Measurements from ENCODE around the gene HAPLN1. TPM values are rescaled to one million over a fixed set of nuclear protein-coding genes. Genes with fewer than 3 reads are reported as not detected.

Gene HAPLN1
- total and polyA plus RNA-seq, 4 donors = 0.03 to 1.5 (median 0.15) TPM

GRCh38 chr5:83721953-83722901 lies 1.6 kb upstream of the HAPLN1 start:
- WGBS, 2 donors = 4 to 5% methylated on average over 66 to 72 of the region's 72 CpGs
- no peak overlapping the region for H3K27ac ChIP-seq (ENCODE audit: low read depth in 1 of 2, low read length in 1 of 2)
- H3K4me1 ChIP-seq (ENCODE audit: control insufficient read depth in 5 of 5, insufficient read depth in 5 of 5, low read length in 5 of 5) = peaks cover 0 to 13% (median 0%) of the 10 kb centered on the region in 5 donors
- peak; percentile 84 to 88 (median 85) for DNase-seq
- peak; percentile 44 for ATAC-seq (ENCODE audit: insufficient read depth, low FRiP score)
- peak overlapping the region; percentile 54 for H3K4me3 ChIP-seq
- TF ChIP-seq CTCF (IDR thresholded peaks at IDR 0.05; ENCODE audit: control extremely low read depth, extremely low read depth) = peak; percentile 20
- peak overlapping the region; percentile 52 to 58 for H3K9ac ChIP-seq (ENCODE audit: insufficient read depth in 1 of 2, low read length in 2 of 2)
- H3K9me3 ChIP-seq (ENCODE audit: control insufficient read depth in 4 of 4, insufficient read depth in 3 of 4, low read length in 3 of 4) = no peaks in the 10 kb centered on the region
- peaks cover 0 to 12% (median 0%) of the 10 kb centered on the region in 3 donors for H3K27me3 ChIP-seq (ENCODE audit: control insufficient read depth in 3 of 3, insufficient read depth in 3 of 3, low read length in 2 of 3)
- H3K36me3 ChIP-seq (ENCODE audit: control insufficient read depth in 4 of 4, insufficient read depth in 4 of 4, low read length in 4 of 4) = no peaks in the 10 kb centered on the region

- Histone ChIP-seq H3K4me3 (no peak overlapping the region), H3K36me3 (ENCODE audit: control insufficient read depth in 4 of 4, insufficient read depth in 4 of 4, low read length in 4 of 4) (no peaks in the 10 kb centered on the region), H3K4me1 (ENCODE audit: control insufficient read depth in 5 of 5, insufficient read depth in 5 of 5, low read length in 5 of 5) (peaks cover 0 to 13% (median 0%) of the 10 kb centered on the region in 5 donors), H3K9me3 (ENCODE audit: control insufficient read depth in 4 of 4, insufficient read depth in 3 of 4, low read length in 3 of 4) (no peaks in the 10 kb centered on the region), H3K9ac (ENCODE audit: insufficient read depth in 1 of 2, low read length in 2 of 2) (no peak overlapping the region), H3K27ac (ENCODE audit: low read depth in 1 of 2, low read length in 1 of 2) (no peak overlapping the region), H3K27me3 (ENCODE audit: control insufficient read depth in 3 of 3, insufficient read depth in 3 of 3, low read length in 2 of 3) (peaks cover 0 to 12% (median 0%) of the 10 kb centered on the region in 3 donors)
- WGBS, 2 donors = 77 to 84% methylated on average over 2 of the region's 2 CpGs
- ATAC-seq (ENCODE audit: insufficient read depth, low FRiP score) = no peak
- no peak for DNase-seq
- TF ChIP-seq CTCF (IDR thresholded peaks at IDR 0.05; ENCODE audit: control extremely low read depth, extremely low read depth) = no peak
Observed at GRCh38 chr5:83718936-83719495, 1.6 kb downstream of the HAPLN1 start.

GRCh38 chr5:83718195-83718825 lies 2.3 kb downstream of the HAPLN1 start:
- H3K4me3 ChIP-seq = no peak overlapping the region
- peak; percentile 64 for TF ChIP-seq CTCF (IDR thresholded peaks at IDR 0.05; ENCODE audit: control extremely low read depth, extremely low read depth)
- DNase-seq (peak; percentile 52 to 87 (median 83)), ATAC-seq (ENCODE audit: insufficient read depth, low FRiP score) (peak; percentile 39)
- no peak overlapping the region for H3K9ac ChIP-seq (ENCODE audit: insufficient read depth in 1 of 2, low read length in 2 of 2)
- no peak overlapping the region for H3K27ac ChIP-seq (ENCODE audit: low read depth in 1 of 2, low read length in 1 of 2)
- no peaks in the 10 kb centered on the region for H3K36me3 ChIP-seq (ENCODE audit: control insufficient read depth in 4 of 4, insufficient read depth in 4 of 4, low read length in 4 of 4)
- peaks cover 0 to 12% (median 0%) of the 10 kb centered on the region in 3 donors for H3K27me3 ChIP-seq (ENCODE audit: control insufficient read depth in 3 of 3, insufficient read depth in 3 of 3, low read length in 2 of 3)
- no peaks in the 10 kb centered on the region for H3K9me3 ChIP-seq (ENCODE audit: control insufficient read depth in 4 of 4, insufficient read depth in 3 of 4, low read length in 3 of 4)
- WGBS, 2 donors = 8 to 10% methylated on average over 6 of the region's 6 CpGs
- H3K4me1 ChIP-seq (ENCODE audit: control insufficient read depth in 5 of 5, insufficient read depth in 5 of 5, low read length in 5 of 5) = peaks cover 0 to 13% (median 0%) of the 10 kb centered on the region in 5 donors
